ENCODE data around the gene FBXO24.

The FBXO24 gene

DNA sequence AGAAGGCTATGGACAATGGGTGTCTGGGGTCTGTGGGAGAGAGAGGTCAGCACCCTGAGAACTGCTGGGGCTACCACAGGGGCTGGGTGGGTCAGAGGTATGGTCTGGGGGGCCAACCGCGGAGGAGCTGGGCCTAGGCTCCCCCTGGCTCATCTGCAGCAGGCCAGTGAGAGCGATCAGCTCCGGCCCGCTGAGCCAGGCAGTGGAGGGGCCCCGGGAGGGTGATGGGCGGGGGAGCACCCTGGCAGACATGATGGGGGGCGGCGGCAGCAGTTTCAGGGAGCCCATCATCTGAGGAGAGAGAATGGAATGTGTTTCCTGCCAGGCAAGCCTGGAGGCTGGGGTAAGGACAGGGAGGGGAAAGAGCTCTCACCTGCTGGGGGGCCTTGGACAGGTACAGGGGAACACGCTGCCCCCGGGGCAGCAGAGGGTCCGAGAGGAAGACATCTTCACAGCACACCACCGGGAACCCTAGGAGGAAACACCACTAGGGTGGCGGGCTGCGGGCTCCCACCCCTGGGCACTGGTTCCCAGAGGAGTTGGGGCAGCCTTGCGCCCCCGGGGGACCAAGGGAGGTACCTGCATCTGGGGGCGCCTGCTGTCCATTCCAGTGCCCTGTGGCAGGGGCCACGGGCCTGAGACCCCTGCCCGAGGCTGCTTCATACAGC is 13.7 kb upstream of the FBXO24 start:
- no peak for DNase-seq (ENCODE audit: low read depth)

DNA sequence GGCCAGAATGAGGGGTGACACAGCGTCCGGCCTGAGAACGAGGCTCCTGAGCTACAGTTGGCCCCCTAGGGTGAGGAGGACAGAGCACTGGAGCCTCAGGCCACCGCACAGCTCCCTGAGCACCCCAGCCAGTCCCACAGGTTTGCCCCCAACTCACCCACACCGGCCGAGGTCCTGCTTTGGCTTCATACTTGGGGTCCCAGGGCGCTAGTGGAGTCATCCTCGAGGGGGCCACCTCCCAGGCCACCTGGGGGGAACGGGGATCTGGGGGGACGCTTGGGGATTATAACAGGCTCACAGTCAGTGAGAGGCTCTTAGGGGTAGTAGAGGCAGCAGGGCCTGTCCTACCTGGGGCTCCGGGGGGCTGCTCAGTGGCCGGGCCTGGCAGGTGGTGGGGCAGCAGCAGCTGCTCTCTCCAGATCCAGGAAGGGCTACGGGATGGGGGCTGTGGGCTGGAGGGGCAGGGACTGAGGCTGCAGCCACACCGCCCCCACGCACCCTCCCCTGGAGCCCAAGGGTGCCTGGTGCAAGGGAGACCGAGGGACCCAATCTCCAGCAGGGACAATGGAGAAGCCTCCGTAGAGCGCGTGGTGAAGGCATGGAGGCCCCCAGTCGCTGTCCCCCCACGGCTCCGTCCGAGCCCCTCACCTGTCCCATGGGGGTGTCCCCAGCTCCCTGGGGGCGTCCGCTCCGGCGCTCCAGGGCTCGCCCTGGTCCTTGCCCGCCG is 13.0 kb upstream of the FBXO24 start:
- no peak overlapping the region for H3K4me3 ChIP-seq (ENCODE audit: low read length)
- DNase-seq (ENCODE audit: low read depth) = no peak
- TF ChIP-seq, protein P1, sequence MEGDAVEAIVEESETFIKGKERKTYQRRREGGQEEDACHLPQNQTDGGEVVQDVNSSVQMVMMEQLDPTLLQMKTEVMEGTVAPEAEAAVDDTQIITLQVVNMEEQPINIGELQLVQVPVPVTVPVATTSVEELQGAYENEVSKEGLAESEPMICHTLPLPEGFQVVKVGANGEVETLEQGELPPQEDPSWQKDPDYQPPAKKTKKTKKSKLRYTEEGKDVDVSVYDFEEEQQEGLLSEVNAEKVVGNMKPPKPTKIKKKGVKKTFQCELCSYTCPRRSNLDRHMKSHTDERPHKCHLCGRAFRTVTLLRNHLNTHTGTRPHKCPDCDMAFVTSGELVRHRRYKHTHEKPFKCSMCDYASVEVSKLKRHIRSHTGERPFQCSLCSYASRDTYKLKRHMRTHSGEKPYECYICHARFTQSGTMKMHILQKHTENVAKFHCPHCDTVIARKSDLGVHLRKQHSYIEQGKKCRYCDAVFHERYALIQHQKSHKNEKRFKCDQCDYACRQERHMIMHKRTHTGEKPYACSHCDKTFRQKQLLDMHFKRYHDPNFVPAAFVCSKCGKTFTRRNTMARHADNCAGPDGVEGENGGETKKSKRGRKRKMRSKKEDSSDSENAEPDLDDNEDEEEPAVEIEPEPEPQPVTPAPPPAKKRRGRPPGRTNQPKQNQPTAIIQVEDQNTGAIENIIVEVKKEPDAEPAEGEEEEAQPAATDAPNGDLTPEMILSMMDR (IDR thresholded peaks at IDR 0.05; ENCODE audit: insufficient read depth, low read depth, low read length, missing control alignments) = no peak

More for the DNA sequence above, 13.7 kb upstream of the FBXO24 start:
- TF ChIP-seq, protein P1 (IDR thresholded peaks at IDR 0.05; ENCODE audit: insufficient read depth, low read depth, low read length, missing control alignments) = no peak
- no peak overlapping the region for H3K4me3 ChIP-seq (ENCODE audit: low read length)

DNA sequence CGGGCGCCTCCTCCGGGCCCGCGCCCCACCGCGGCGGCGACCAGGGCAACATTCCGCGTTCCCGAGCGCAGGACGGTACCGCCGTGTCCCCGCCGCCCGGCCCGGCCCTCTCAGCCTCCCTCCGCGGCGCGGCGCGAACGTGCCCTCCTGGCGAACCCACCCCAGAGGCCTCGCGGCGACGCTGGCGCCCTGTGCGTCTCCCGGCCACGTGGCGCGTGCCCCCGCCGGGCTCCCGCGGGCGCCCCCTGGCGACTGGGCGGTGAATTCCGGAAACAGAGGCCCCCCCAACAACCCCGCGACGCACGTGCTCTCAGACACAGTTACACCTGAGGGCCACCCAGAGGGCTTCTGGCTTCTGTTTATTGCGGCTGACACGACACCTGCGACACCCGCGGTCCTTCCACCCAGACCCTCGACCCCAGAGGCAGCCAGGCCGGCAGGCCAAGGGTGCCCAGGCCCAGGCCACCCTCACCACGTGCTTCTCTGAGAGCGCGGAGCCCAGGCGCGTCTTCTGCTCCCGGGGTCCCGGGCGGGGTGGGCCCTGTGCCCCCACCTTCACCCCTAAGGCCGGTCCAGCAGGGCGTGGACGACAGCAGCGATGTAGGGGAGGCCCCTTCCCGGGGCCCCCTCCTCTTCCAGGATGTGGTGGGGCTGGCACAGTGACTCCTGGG is 12.3 kb upstream of the FBXO24 start, which contains the start of gene SAP25:
Gene SAP25 (minus strand): TSS at position 210 of the 671 bp plus-strand sequence. CDS start 158 bp downstream, at position 52.
- H3K4me3 ChIP-seq (ENCODE audit: low read length) = no peak within 1 kb of the TSS
- TF ChIP-seq, protein P1 (IDR thresholded peaks at IDR 0.05; ENCODE audit: insufficient read depth, low read depth, low read length, missing control alignments) = peak; percentile 10
- DNase-seq (ENCODE audit: low read depth) = no peak

DNA sequence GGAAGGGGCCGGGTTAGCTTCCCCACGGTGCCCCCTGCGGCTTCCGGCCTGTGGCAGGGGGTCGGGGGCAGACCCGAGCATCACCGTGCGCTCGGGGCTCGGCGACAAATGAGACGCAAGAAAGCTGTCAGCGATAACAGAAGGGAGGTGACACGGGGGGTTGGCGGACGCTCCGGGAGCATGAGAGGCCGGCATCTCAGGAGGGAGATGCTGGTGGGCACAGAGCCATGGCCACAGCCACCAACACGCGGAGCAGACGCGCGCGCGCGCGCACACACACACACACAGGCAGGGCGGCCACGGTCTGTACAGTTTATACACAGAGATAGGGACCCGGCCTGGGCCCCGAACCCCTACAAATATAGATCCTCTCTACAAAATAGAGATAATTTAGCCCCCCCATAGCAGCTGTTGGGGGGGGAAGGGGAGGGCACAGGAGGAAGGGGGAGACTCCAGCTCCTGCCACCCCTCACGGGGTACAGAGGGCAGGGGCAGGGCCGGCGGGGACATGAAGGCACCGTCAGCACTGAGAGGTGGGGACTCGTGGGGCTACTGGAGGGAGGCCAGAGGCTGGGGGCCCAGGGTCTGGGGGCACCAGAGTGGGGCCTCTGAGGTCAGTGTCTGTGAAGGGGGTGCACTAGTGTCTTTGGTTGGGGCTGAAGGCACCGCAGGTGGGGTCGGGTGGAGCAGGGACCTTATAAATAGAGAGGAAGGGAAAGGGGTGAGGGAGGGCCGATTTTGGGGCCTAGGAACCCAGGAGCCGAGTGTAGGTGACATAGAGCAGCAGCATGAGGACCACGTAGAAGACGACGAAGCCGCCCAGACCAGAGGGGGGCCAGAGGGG is 11.5 kb upstream of the FBXO24 start:
- TF ChIP-seq, protein P1 (IDR thresholded peaks at IDR 0.05; ENCODE audit: insufficient read depth, low read depth, low read length, missing control alignments) = no peak
- DNase-seq (ENCODE audit: low read depth) = no peak
- H3K4me3 ChIP-seq (ENCODE audit: low read length) = no peak overlapping the region

DNA sequence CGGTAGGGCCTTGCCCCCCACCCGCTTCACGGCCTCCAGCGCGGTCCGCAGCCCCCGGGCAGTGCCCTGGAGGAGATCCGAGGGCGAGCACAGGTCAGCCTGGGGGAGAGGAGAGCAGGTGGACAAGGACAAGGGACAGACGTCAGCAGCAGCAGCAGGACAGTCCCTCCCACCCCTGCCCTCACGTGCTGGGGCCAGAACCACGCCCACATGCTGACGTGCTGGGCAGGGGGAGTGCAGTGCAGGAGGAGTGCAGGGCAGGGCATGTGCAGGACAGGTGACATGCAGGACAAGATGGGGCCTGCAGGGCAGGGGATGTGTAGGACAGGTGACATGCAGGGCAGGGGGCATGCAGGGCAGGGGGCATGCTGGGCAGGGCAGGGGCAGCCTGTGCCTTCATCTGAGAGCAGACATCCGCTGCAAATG is 10.9 kb upstream of the FBXO24 start:
- no peak overlapping the region for H3K4me3 ChIP-seq (ENCODE audit: low read length)
- TF ChIP-seq, protein P1 (IDR thresholded peaks at IDR 0.05; ENCODE audit: insufficient read depth, low read depth, low read length, missing control alignments) = no peak
- DNase-seq (ENCODE audit: low read depth) = no peak

DNA sequence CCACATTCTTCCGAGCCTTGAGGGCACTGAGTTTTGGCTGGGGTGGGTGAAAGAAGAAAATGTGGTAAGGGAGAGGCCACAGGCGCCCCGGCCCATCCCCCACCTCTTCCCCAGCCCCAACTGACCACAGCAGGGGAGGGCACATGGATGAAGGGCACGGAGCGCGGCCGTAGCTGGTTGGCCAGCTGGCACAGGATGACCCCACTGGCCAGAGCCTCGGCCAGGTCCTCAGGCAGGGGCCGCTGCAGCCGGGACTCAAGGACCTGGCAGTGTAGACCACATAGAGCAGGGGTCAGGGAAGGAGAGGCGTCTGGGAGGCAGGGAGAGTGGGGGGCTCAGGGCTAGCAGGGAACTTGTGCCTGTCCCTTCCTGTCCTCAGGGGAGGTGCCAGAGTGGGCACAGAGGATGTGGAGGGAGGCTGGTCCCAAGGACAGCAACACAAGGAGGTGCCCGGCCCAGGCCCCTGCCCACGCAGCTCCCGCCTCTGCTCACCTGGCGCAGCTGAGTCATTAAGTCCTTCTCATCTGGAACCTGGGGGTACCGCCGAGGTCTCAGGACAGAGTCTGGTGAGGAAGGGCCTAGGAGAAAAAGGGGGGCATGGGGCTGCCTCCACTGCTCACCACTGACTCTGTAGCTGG is 10.3 kb upstream of the FBXO24 start:
- TF ChIP-seq, protein P1 (IDR thresholded peaks at IDR 0.05; ENCODE audit: insufficient read depth, low read depth, low read length, missing control alignments) = no peak
- H3K4me3 ChIP-seq (ENCODE audit: low read length) = no peak overlapping the region
- no peak for DNase-seq (ENCODE audit: low read depth)
